A549 (cell line): ENCODE measurements around the gene TSC2. TPM values are rescaled to one million over a fixed set of nuclear protein-coding genes. Genes with fewer than 3 reads are reported as not detected.
A peak's percentile ranks its signal among the peaks of the same experiment; 100 is the strongest.

ENCODE experiments used
- BHLHE40 ChIP-seq: IDR thresholded peaks from 2 replicates; pipeline ENCODE4 v1.6.1; 2012; ENCODE audit warnings: low read depth, low read length, inconsistent platforms
- CBX8 ChIP-seq: fragments of 200-600 bp; sonication (generic); IDR thresholded peaks from 2 replicates; pipeline ENCODE4 v1.6.1; 2016
- CEBPB ChIP-seq, 2 experiments: fragments of >200 bp in 1 of 2; sonication (Bioruptor Twin) in 1 of 2; formaldehyde crosslinking in 1 of 2; IDR thresholded peaks; 2 replicates each; pipeline ENCODE4 v1.6.1; 2012 to 2016
- E2F6 ChIP-seq: IDR thresholded peaks from 2 replicates; pipeline ENCODE4 v1.6.1; 2012; ENCODE audit warnings: low read depth, borderline replicate concordance
- ELK1 ChIP-seq: fragments of 150-350 bp; IDR thresholded peaks from 2 replicates; pipeline ENCODE4 v1.6.1; 2014; ENCODE audit warnings: low read depth, mild to moderate bottlenecking, low read length
- EP300 ChIP-seq, 2 experiments: fragments of >200 bp; sonication (Bioruptor Twin); formaldehyde crosslinking; IDR thresholded peaks; 2 replicates in 1 of 2; 3 replicates in 1 of 2; pipeline ENCODE4 v1.6.1; 2016 to 2017
- FOSL2 ChIP-seq, 2 experiments: fragments of 450-650 bp in 1 of 2; fragments of >200 bp in 1 of 2; sonication (Bioruptor Twin) in 1 of 2; formaldehyde crosslinking; IDR thresholded peaks; 2 replicates each; pipeline versions ENCODE4 v1.5.0 to v1.6.1; 2016 to 2020; ENCODE audit warnings: mild to moderate bottlenecking in 1 of 2, moderate library complexity in 1 of 2
- HEYL ChIP-seq: fragments of 250-450 bp; sonication (Bioruptor Pico); IDR thresholded peaks from 2 replicates; pipeline ENCODE4 v1.8.0; 2021; ENCODE audit warnings: mild to moderate bottlenecking, moderate library complexity
- HMGXB4 ChIP-seq: fragments of 250-450 bp; sonication (Bioruptor Pico); IDR thresholded peaks from 2 replicates; pipeline ENCODE4 v1.5.0; 2021; ENCODE audit warnings: mild to moderate bottlenecking, moderate library complexity, borderline replicate concordance
- HOXA7 ChIP-seq: fragments of 250-450 bp; sonication (Bioruptor Pico); IDR thresholded peaks from 2 replicates; pipeline ENCODE4 v1.5.0; 2020; ENCODE audit warnings: mild to moderate bottlenecking, moderate library complexity
- HOXB5 ChIP-seq: fragments of 250-450 bp; sonication (Bioruptor Pico); IDR thresholded peaks from 2 replicates; pipeline ENCODE4 v1.5.0; 2020; ENCODE audit warnings: mild to moderate bottlenecking, moderate library complexity
- JUN ChIP-seq, 2 experiments: fragments of >200 bp; sonication (Bioruptor Twin); formaldehyde crosslinking; IDR thresholded peaks; 2 replicates in 1 of 2; 3 replicates in 1 of 2; pipeline ENCODE4 v1.6.1; 2016 to 2017
- JUNB ChIP-seq: fragments of >200 bp; sonication (Bioruptor Twin); formaldehyde crosslinking; IDR thresholded peaks from 2 replicates; pipeline ENCODE4 v1.6.1; 2016
- MAFK ChIP-seq: fragments of 450-650 bp; IDR thresholded peaks from 2 replicates; pipeline ENCODE4 v1.6.1; 2014; ENCODE audit not compliant: partially characterized antibody
- MAZ ChIP-seq: fragments of 150-350 bp; IDR thresholded peaks from 2 replicates; pipeline ENCODE4 v1.6.1; 2014; ENCODE audit warnings: antibody characterized with exemption, low read depth, low read length, borderline replicate concordance
- MYC ChIP-seq: IDR thresholded peaks from 2 replicates; pipeline ENCODE4 v1.6.1; 2012; ENCODE audit warnings: mild to moderate bottlenecking, inconsistent platforms, low read length, improper control_type of control experiment, borderline replicate concordance
- PBX3 ChIP-seq: IDR thresholded peaks from 2 replicates; pipeline ENCODE4 v1.6.1; 2012
- PHF8 ChIP-seq: fragments of 200-600 bp; sonication (generic); IDR thresholded peaks from 2 replicates; pipeline ENCODE4 v1.6.1; 2016; ENCODE audit warnings: low read depth, mild to moderate bottlenecking, antibody characterized with exemption, moderate library complexity, borderline replicate concordance
- RAD21 ChIP-seq, 2 experiments: fragments of >200 bp in 1 of 2; sonication (Bioruptor Twin) in 1 of 2; formaldehyde crosslinking in 1 of 2; IDR thresholded peaks in 1 of 2; conservative IDR thresholded peaks in 1 of 2; 2 replicates in 1 of 2; 3 replicates in 1 of 2; pipeline ENCODE4 v1.6.1; 2012 to 2018; ENCODE audit warnings: inconsistent platforms in 1 of 2
- RCOR1 ChIP-seq: fragments of 150-350 bp; IDR thresholded peaks from 2 replicates; pipeline ENCODE4 v1.6.1; 2014; ENCODE audit warnings: antibody characterized with exemption, low read length, low read depth
- TFCP2L1 ChIP-seq: fragments of 250-450 bp; sonication (Bioruptor Pico); IDR thresholded peaks from 2 replicates; pipeline ENCODE4 v1.5.0; 2021; ENCODE audit warnings: mild to moderate bottlenecking
- TP53 ChIP-seq: fragments of 250-450 bp; sonication (Bioruptor Pico); IDR thresholded peaks from 2 replicates; pipeline ENCODE4 v1.5.0; 2021; ENCODE audit warnings: mild to moderate bottlenecking, moderate library complexity
- ZFP36 ChIP-seq: fragments of 450-650 bp; IDR thresholded peaks from 2 replicates; pipeline ENCODE4 v1.6.1; 2014; ENCODE audit warnings: borderline replicate concordance; ENCODE audit not compliant: partially characterized antibody
- ZNF302 ChIP-seq: fragments of 250-450 bp; sonication (Bioruptor Pico); IDR thresholded peaks from 2 replicates; pipeline ENCODE4 v1.9.0; 2021; ENCODE audit warnings: inconsistent platforms, mild to moderate bottlenecking, moderate library complexity
- polyA plus RNA-seq, 4 experiments: library from polyadenylated mRNA; depleted of rRNA in 3 of 4; stranded (reverse); fragments of >200 nt; fragmentation: RNase III in 1 of 4; extraction: RNeasy Plus Mini Kit Qiagen cat#74134 plus additional on column Dnase treatment in 1 of 4; gene quantifications; 2 replicates in 3 of 4; 3 replicates in 1 of 4; pipeline ENCODE4 v1.2.3, GENCODE V29; 2011 to 2017

The TSC2 gene
- polyA plus RNA-seq, 2 of the 4 experiments (the other 2 are of a cell fraction): 32.6 to 47.3 TPM

- TF ChIP-seq E2F6: no peak
- TF ChIP-seq EP300 (IDR thresholded peaks at IDR 0.05): peak in 1 of 2 experiments; percentile 54; a peak in 1 of 5 replicates
- TF ChIP-seq HOXB5 (CRISPR knock-in tag): no peak
- no peak for TF ChIP-seq FOSL2 (IDR thresholded peaks at IDR 0.05)
- TF ChIP-seq FOSL2 (CRISPR knock-in tag; IDR thresholded peaks at IDR 0.05): no peak
- TF ChIP-seq PBX3: 0 out of 2 replicates have a peak, but pooled peaks have one; percentile 16
- TF ChIP-seq TFCP2L1: no peak
- TF ChIP-seq BHLHE40: no peak
- peak; percentile 23; the same call in 1 of the 2 replicates for TF ChIP-seq HOXA7 (CRISPR knock-in tag)
- TF ChIP-seq ELK1: no peak
- TF ChIP-seq MYC: peak; percentile 22; the same call in 1 of the 2 replicates
- TF ChIP-seq JUN (IDR thresholded peaks at IDR 0.05): peak; percentile 25 to 45; a peak in 1 of 5 replicates
- no peak for TF ChIP-seq TP53 (CRISPR knock-in tag)
- no peak for TF ChIP-seq RCOR1
- TF ChIP-seq HEYL (CRISPR knock-in tag): peak; percentile 65
- no peak for TF ChIP-seq ZFP36
- TF ChIP-seq ZNF302 (CRISPR knock-in tag): peak; percentile 62; the same call in 1 of the 2 replicates
- no peak for TF ChIP-seq JUNB
- TF ChIP-seq MAFK: no peak
- TF ChIP-seq CEBPB (IDR thresholded peaks at IDR 0.05): no peak
- no peak for TF ChIP-seq MAZ
- TF ChIP-seq PHF8: no peak
- TF ChIP-seq CBX8: no peak
- no peak for TF ChIP-seq RAD21 (conservative IDR thresholded peaks at IDR 0.05 in 1 of 2, IDR thresholded peaks at IDR 0.05 in 1 of 2)
- TF ChIP-seq HMGXB4 (CRISPR knock-in tag): no peak
These were observed 8.3 kb upstream of the TSC2 start (continued) for GRCh38 chr16:2039274-2040031.
